GM18873 (cell line): ENCODE data around the gene GPR12.

ENCODE experiments used
- ATAC-seq: cut with Tn5 transposase; IDR thresholded peaks from one replicate; pipeline ENCODE4 v1.9.1; 2021; ENCODE audit warnings: mild to moderate bottlenecking, moderate library complexity, moderate number of reproducible peaks; ENCODE audit not compliant: unreplicated experiment, low FRiP score

Gene GPR12

GRCh38 chr13:26759907-26760831 is at the start of gene GPR12:
TSS of gene GPR12 (minus strand) at chr13:26760786. CDS start at chr13:26759827, 959 bp downstream.
- ATAC-seq: no peak

- no peak for ATAC-seq
Observed at GRCh38 chr13:26810095-26810494, 49.5 kb upstream of the GPR12 start.

GRCh38 chr13:26806891-26807290 is 46.3 kb upstream of the GPR12 start:
- ATAC-seq: no peak

GRCh38 chr13:26787961-26788360 is 27.4 kb upstream of the GPR12 start:
- ATAC-seq: no peak

DNA sequence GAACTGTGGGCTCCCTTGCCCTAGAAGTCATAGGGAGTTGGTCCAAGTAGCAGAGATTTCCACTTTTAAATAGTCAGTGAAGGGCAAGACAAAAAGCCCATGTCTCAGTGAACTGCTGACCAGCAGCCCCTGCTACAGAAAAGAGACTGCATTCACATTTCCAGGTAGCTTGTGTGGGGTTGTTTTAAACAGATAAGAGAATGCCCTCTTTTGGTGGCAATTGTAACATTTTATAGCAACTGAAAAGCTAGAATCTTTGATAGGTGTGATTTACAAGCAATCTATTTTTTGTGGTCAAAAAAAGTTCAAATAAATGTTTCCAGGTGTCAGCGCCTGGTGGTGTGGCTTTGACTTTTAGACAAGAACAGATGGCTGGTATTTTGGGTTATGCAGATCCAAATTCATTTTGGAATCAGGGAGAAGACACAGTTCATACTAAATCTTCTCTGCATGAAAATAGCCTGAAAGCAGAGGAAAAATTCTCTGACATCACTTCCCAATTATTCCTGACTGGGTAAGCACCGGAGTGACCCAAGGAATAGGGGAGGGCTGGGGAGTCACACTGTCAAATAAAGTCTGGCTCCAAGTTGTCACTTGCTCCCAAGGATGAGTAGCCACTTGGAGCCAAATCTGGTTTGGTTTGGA is 26.2 kb upstream of the GPR12 start:
- ATAC-seq: no peak

GRCh38 chr13:26785838-26786630 is 25.4 kb upstream of the GPR12 start:
- no peak for ATAC-seq

DNA sequence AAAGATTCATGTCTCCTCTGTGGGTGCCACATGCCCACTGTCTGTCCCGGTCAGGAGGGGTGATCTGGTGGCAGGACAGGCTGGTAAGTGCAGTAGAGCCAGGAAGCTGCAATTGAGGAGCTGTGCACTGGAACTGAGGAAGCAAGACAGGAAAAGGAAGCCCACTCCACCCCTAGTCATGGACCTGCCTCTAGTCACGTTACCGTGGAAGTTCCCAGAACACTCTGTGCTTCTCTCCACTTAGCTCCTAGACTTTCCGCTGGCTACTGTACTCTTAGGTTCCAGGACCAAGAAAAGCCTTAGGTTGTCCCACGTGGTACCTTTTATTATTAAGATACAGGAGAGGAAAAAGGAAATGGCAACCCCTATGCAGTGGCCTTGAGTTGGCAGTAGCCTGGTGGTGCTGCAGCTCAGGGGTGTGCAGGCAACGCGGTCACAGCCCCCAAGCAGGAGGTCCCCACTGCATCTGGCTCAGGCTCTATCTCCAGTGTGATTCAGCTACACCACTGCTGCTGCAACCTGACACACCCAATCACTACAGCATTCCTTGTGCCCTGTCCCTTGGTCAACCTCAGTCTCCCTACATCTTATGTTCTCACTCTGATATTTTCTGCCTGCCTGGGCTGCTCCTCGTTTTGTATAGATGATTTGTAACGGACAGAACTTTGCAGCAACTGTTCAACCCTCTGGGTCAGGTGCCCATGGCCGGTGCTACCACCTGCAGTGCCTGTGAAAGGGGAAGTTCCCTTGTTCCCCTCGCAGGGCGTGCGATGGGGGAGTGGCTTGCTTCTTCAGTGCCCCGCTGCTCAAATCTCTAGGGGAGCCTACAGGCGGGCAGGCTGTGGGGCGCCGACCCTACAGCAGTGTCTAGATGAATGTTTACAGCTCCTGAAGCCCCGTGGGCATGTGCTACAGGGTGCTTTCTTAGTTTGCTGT is 24.4 kb upstream of the GPR12 start:
- ATAC-seq: no peak

- ATAC-seq: no peak
Observed at GRCh38 chr13:26780411-26780810, 19.8 kb upstream of the GPR12 start.

DNA sequence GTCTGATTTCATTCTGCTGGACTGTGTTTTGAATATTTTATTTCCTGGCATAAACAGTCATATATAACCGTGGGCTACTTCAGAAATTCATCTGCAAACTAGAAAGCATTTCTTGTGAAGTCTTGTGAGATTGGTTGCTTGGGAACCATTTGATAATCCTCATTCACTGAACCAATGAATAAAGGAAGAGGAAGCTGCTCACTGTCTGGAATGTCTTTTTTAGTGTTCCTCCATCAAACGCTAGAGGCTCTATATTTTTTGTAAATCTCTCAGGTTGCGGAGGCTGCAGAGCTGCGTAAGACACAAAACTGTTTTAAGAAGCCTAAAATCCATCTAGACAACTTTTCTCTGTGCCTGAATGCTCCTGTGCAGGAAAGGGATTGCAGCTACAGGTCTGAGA is 18.7 kb upstream of the GPR12 start:
- no peak for ATAC-seq

DNA sequence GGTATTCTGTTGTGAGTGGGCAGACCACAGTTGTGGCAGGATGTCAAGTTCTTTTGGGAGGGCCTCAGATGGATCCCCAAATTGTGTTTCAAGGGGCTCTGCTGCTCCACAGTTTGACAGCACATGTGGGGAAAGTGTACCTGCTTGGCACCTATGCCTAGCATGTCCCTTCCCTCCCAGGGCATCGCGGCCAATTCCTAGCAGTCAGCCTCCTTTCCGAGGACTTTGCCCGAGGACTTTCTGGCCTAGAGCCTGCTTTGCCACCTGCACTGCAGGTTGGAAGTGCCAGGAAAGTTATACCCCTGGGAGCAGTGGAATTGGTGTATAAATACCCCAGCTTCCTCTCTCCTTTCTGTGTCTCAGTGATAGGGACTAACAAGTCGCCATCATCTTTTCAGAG is 11.9 kb upstream of the GPR12 start:
- ATAC-seq: no peak

GRCh38 chr13:26771796-26772195 is 11.2 kb upstream of the GPR12 start:
- ATAC-seq: no peak

DNA sequence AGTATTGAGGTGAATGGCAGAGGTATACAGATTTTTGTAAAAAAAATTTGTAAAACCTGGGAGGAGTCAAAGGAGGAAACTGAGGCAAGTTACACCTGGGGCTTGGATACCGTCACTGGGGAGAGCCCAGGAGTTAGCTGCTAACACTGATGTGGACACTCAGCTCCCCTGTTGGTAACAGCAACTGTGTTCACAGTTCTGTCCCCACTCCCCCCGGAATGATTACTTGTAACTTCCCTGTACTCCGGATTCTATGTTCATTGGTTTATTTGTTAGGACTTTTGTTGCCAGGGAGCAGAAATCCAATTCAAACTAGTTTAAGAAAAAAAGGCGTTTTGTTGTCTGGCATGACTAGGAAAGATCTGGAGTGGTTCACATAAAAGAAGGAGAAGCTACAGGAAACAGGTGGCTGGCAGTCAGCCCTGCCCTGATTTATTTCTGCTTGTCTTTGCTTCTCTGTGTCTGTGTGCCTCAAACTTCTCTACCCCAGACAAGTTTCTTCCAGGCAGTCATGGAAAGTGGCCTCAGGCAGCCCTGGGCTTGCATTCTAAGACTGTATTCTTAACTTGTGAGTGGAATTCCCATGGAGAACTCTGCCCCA is 2.3 kb upstream of the GPR12 start:
- no peak for ATAC-seq

- no peak for ATAC-seq
Observed at GRCh38 chr13:26760832-26761582, 421 bp upstream of the GPR12 start.

GRCh38 chr13:26759249-26759906 is 1.2 kb downstream of the GPR12 start:
- no peak for ATAC-seq

DNA sequence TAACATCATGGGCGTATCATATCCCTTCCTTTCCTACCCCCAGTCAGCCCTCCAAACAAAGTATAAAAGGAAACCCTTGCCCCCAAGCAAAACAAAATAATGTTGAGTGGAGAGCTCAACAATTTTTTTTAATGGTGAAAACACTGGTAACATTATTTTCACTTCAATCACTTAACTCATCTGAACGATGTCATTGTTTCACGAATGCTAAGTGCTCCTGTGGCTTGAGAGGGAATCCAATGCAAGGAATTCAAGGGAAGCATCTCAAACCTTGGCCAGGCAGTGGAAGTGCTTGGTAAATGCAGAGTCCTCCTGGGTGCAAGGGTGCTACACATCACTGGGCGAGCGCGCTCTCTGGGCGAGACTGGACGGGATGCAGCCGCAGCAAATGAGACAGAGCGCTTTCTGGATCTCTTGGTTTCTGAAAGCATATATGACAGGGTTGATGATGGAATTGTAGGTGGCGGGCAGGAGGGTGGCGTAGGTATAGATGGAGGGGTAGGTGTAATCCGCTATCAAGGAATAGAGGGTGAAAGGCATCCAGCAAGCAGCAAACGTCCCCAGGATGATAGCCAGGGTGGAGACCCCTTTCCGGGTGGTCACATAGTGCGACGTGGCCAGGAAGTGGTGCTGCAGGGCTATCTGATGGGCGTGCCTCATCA is 2.0 kb downstream of the GPR12 start:
- ATAC-seq: no peak

GRCh38 chr13:26756961-26757360 is 3.6 kb downstream of the GPR12 start:
- ATAC-seq: no peak

GRCh38 chr13:26752671-26753070 is 7.9 kb downstream of the GPR12 start:
- no peak for ATAC-seq

DNA sequence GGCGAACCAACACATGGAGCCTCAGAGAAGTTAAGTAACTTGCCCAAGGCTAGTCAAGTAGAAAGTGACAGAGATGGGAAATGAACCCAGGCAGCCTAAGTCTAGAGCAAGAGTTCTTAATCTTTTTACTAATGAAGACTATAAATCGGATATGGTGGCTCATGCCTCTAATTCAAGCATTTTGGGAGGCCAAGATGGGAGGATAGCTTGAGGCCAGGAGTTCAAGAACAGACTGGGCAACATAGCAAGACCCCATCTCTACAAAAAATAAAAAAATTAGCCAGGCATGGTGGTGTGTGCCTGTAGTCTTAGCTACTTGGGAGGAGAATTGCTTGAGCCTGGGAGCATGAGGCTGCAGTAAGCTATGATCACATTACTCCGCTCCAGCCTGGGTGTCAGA is 10.7 kb downstream of the GPR12 start:
- no peak for ATAC-seq
